ENCODE results near the gene APLF.
"Not testable (repeated sequence)": the region's sequence is repeated elsewhere in the genome, so short reads cannot be mapped to it uniquely, and the experiment has no call there.

APLF gene

GRCh38 chr2:68441994-68442322 is 25.4 kb upstream of the APLF start:
- no peak for DNase-seq

DNA sequence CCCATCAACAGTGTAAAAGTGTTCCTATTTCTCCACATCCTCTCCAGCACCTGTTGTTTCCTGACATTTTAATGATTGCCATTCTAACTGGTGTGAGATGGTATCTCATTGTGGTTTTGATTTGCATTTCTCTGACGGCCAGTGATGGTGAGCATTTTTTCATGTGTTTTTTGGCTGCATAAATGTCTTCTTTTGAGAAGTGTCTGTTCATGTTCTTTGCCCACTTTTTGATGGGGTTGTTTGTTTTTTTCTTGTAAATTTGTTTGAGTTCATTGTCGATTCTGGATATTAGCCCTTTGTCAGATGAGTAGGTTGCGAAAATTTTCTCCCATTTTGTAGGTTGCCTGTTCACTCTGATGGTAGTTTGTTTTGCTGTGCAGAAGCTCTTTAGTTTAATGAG is 21.0 kb upstream of the APLF start:
- DNase-seq, result not testable (repeated sequence)

- no peak for DNase-seq
Observed at GRCh38 chr2:68447118-68447517, 20.3 kb upstream of the APLF start.

DNA sequence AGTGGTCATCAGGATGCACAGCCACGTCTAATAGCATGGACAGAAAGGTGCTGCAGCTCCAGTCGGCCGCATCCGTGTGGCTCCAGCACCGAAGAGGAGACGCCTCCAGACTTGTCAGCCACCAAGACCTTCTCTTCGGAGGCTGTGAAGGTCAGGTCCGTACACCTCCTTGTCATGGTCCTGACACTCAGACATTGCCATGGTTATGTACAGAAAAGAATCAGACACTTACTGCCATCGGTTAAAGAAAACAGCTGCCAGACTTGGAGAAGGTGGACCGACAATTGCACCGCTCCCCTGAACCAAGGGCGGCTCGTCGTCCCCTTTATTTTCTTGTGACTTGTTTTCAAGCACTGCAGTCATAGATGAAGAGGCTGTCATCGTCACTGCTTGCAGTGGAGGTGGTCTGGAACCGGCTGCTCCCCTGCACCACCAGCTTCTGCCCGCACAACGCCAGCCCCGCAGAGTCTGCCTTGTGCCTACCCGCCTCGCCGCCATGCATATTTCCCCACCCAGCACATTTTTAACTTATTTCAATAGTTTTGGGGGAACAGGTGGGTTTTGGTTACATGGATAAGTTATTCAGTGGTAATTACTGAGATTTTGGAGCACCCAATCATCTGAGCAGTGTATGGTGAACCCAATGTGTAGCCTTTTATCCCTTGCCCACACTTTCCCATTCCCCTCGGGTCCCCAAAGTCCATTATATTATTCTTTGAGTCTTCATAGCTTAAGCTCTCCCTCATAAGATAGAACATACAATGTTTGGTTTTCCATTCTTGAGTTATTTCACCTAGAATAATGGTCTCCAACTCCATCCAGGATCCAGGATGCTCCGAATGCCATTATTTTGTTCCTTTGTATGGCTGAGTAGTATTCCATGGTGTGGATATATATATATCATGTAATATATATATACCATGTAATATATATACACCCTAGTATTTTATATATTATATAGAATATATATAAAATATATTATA is 18.4 kb upstream of the APLF start:
- DNase-seq, result no peak

- no peak for DNase-seq
Observed at GRCh38 chr2:68452158-68452900, 15.1 kb upstream of the APLF start.

DNA sequence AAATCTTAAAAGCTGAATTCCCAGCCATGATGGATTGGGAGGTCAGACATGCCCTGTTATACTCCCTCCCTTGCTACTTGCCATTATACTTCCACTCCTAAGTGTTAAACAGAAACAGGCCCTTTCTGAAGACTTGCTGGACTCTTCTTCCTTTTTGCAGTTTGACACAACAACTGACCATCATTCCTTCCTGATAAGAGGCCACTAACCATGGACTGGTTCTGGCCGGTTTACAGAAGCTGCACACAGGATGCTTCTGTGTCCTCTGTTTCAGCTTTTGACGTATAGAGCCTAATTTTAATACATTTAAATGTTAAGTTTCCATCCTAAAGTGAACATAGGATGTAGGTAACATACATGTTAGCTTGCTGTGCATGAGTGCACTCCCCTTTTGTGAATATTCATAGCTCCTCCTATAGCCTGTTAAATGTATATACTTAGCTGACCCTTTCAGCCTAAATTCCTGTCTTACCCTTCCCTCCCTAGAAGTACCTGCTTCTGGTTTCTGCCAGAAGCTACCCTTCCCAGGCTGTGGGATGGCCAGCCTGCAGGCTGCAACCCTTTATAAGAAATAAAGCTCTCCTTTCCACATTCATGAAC is 13.5 kb upstream of the APLF start:
- DNase-seq, result no peak

DNA sequence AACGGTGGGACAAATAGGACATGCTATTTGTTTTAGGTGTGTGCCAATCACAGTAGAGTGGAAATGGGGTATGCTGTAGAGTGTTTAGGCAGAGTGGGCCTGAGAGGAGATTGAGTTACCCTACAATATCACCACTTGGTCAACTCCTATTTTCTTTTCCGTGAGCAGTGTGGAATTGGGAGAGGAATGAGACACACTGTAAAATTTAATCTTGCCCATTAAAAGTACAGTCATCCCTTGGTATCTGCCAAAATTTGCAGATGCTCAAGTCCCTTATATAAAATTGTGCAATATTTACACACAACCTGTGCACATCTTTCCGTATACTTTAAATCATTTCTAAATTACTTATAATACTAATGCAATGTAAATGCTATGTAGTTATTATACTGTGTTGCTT is 12.7 kb upstream of the APLF start:
- no peak for DNase-seq

- no peak for DNase-seq
Observed at GRCh38 chr2:68456198-68456597, 11.2 kb upstream of the APLF start.

DNA sequence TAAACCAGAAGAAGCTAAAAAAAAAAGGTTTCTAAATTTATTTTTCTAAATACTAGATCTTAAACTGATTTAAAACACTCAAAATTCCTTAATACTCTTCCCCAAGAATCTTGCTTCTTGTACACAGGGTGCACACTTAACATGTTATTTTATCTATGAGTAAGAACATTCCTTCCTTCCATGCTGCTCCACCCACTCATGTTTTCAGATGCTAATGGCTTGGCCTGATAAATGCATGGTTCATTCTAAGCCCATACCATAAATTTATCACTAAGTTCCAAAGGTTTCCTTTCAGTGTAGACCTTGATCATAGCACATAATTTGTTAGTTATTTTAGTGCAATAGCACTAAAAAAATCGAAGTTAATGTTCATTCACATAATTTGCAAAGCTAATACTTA is 8.4 kb upstream of the APLF start:
- no peak for DNase-seq

GRCh38 chr2:68463287-68463877 is 4.0 kb upstream of the APLF start:
- peak; percentile 52 for DNase-seq

GRCh38 chr2:68464651-68465050 is 2.7 kb upstream of the APLF start:
- no peak for DNase-seq

GRCh38 chr2:68465081-68465916 is 2.1 kb upstream of the APLF start:
- no peak for DNase-seq

GRCh38 chr2:68466361-68466777 is 1.0 kb upstream of the APLF start:
- no peak for DNase-seq

- no peak for DNase-seq
Observed at GRCh38 chr2:68466778-68467076, 658 bp upstream of the APLF start.

- no peak for DNase-seq
Observed at GRCh38 chr2:68468801-68469200, 1.4 kb downstream of the APLF start.

- no peak for DNase-seq
Observed at GRCh38 chr2:68469935-68470334, 2.5 kb downstream of the APLF start.

- no peak for DNase-seq
Observed at GRCh38 chr2:68471385-68471784, 4.0 kb downstream of the APLF start.

GRCh38 chr2:68472796-68473414 is 5.5 kb downstream of the APLF start:
- no peak for DNase-seq

- no peak for DNase-seq
Observed at GRCh38 chr2:68475110-68475509, 7.7 kb downstream of the APLF start.

DNA sequence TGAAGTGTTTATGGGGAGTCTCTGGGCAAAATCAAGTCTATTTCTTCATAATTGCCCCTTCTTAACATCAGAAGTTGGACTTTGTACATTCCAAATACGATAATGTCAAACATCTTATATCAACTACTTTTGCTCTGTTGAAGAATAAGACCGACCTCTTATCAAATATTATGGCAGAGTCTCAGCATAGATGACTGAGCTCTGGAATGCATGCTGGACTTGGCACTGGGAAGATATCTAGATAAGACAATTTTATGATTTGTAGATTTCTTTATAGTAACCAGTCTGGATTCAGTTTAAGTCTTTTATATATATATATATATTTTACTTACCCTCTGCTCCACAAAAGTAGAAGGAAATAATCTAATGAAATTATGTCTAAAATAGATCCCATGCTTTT is 8.2 kb downstream of the APLF start:
- DNase-seq, result no peak

DNA sequence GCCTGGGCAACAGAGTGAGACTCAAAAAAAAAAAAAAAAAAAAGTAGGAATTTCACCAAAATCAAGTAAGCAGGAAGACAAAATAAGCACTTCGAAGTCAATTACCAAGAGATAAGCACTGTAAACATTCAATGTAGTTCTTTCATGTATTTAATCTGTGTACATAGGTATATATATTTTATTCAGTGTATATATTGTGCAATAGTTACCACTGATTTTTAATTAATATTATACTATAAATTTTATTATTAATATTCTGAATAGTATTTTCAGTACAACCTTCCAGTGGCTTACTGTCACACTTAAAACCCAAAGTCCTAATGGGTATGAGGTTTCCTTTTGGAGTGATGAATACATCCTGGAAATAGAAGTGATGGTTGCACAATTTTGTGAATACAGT is 9.1 kb downstream of the APLF start:
- DNase-seq, result no peak

DNA sequence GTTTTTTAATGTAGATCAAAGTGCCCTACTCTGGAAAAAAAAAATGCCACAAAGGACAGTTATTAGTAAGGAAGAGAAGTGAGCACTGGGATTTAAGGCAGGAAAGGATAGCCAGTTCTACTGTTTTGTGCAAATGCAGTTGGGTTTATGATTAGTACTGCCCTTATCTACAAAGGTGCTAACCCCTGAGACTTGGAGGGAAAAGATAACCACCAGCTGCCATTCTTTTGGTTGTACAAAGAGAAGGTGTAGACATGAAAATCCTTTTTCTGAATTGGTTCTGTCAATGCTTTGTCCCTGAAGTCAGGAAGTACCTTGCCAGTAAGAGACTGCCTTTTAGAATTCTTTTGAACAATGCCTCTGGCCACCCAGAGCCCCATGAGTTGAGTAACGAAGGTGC is 11.3 kb downstream of the APLF start:
- DNase-seq, result no peak
